GM21390 (cell line): ENCODE results near the gene PSAPL1.

Source experiments
- ATAC-seq: cut with Tn5 transposase; IDR thresholded peaks from one replicate; pipeline ENCODE4 v1.9.1; 2021; ENCODE audit not compliant: unreplicated experiment

Gene PSAPL1

DNA sequence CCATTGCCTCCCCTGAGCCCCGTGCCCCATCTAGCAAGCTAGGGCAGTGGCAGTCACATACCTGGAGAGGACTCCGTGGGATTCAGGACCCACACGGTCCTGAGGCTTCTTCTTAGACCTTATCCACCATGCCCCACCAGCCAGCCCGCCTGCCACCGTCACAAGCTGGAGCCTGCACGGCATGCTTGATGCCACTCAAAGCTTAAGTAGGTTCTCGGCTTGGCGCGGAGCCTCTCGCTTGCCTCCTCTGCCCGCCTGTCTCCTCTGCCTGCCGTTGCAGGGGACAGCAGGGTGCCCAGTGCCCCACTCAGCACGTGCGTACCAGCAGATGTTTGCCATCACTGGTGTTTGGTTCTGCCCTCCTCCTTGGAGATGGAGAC, 14.1 kb downstream of the PSAPL1 start:
- no peak for ATAC-seq

GRCh38 chr4:7419961-7420660, 14.6 kb downstream of the PSAPL1 start:
- ATAC-seq, result no peak

DNA sequence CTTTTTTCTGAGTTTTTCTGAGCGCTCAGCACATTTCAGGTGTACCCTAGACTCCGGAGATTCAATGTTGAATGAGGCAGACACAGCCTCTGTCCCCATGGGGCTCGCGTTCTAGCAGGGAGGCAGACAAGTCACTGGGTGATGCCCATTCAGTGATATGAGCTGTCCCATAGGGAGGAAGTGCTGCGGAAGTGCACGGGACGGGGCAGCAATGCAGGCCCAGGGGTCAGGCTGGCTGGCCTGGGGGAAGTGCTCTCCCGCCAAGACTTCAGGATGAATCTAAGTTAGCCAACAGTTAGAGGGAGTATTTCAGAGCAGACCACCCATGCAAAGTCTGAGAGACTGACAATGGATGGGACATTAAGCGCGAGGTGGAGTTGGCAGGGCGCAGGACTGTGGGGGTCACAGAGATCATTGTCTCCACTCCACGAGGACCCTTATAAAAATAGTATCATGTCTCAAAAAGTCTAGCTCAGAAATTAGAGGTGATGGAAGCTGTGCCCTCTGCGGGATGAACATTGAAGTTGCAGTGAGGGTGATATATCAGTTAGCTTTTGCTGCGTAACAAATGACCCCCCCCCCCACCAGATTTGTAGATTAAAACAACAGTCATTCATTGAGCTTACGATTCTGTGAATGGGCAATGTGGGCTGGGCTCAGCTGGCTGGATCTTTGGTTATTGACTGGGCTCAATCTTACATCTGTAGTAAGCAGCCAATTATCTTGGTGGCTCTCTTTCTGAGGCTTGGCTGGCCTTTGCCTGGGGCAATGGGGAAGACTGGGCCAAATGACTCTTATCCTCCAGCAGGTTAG, 16.4 kb downstream of the PSAPL1 start:
- no peak for ATAC-seq

- ATAC-seq, result no peak
Measured at GRCh38 chr4:7417639-7418038, 17.1 kb downstream of the PSAPL1 start.

- ATAC-seq, result no peak
Measured at GRCh38 chr4:7416745-7417432, 17.8 kb downstream of the PSAPL1 start.

DNA sequence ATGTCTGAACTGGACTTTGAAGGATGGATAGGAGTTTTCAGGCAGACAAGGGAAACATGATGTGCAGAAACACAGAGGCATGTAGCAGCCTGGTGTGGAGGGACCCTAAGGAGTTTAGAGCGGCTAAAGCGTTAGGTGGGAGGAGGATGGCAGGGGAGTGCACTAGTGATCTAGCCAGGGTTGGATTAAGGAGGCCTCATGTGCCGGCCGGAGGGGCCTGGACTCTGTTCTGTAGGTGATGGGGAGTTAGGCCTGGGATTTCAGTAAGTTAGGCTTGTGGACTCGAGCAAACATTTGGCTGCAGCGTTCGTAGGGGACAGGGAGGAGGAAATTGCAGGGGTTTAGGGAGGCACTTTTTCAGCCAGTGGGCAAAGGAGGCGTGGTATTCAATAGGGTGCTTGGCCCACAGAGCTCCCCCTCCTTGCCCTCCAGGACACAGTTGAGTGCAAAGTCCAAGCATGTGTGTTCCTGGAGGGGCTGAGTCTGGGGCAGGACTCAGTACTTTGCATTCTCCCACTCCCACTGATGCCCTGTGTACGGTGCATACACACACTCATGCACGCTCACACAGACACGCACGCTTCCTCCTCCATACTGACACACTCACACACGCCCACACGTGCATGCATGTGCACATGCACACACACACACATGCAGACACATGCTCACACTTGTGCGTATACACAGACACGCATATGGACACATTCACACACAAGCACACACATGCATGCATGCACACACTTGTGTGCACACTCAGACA, 18.6 kb downstream of the PSAPL1 start:
- ATAC-seq, result no peak

- no peak for ATAC-seq
Measured at GRCh38 chr4:7414736-7415510, 19.8 kb downstream of the PSAPL1 start.

DNA sequence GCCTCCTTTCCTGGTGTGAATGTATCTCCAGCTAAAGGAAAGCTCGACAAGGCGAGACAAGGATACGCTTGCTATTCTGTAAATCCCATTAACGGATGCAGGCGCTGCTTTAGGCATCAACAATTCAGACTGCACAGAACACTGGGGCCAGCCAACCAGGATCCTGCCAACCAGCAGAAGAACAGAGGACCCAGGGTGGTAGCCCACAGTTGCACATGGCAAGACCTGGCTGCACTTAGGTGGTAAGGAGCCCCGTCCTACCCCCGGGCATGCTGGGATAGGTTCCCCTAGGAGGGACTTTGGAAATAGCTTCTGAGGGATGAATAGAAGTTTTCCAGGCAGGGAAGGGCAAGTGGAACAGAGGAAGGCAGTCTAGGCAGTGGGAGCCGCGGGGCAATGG, 20.7 kb downstream of the PSAPL1 start:
- no peak for ATAC-seq

- no peak for ATAC-seq
Measured at GRCh38 chr4:7412554-7412912, 22.2 kb downstream of the PSAPL1 start.

GRCh38 chr4:7411896-7412553, 22.7 kb downstream of the PSAPL1 start:
- no peak for ATAC-seq

DNA sequence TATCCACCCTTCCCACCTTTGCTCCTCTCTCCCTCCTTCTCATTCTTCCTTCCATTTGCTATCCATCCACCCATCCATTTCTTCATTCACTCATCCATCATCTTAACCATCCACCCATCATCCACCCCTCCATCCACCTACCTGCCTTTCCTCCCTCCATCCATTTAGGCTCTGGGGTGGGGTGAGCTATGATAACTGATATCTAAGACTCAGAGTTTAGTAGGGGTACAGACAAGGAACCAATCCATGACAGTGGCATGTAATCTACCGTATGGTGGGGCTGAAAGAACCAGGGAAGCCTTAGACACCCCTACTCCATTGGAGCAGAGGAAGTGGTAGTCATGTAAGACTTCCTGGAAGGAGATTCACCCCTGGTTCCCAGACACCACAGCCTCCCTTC, 23.2 kb downstream of the PSAPL1 start:
- no peak for ATAC-seq

DNA sequence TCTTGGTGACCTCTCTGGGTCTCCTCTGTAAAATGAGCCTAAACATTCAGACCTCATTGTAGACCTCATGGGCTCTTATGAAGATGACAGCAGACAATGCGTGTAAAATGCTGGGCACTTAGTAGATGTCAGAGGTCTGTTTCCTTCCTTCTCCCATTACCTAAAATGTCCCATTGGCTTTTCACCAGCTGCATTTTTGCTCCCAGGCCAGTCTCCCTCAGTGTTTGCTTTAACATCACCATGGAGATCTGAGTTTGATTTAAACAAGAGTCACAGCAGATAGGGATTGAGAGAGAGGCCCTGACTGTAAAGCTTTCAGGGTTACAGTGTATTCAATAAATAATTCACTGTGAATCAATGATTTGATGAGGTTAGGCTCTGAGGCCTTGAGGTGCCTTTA, 24.3 kb downstream of the PSAPL1 start:
- ATAC-seq, result no peak

DNA sequence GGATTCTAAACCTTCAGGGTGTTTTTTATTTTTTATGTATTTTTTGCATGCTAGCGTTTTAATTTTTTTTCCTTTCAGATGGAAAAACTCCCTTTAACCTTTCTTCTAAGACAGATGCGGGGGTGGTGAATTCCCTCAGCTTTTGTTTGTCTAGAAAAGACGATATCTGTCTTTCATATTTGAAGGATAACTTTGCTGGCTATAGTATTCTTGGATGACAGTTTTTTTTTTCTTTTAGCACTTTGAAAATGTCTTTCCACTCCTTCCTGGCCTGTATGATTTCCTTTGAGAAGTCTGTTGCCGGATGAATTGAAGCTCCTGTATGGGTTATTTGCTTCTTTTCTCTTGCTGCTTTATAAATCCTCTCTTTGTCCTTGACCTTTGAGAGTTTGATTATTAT, 26.6 kb downstream of the PSAPL1 start:
- ATAC-seq, result no peak

GRCh38 chr4:7403001-7403400, 31.7 kb downstream of the PSAPL1 start:
- no peak for ATAC-seq

DNA sequence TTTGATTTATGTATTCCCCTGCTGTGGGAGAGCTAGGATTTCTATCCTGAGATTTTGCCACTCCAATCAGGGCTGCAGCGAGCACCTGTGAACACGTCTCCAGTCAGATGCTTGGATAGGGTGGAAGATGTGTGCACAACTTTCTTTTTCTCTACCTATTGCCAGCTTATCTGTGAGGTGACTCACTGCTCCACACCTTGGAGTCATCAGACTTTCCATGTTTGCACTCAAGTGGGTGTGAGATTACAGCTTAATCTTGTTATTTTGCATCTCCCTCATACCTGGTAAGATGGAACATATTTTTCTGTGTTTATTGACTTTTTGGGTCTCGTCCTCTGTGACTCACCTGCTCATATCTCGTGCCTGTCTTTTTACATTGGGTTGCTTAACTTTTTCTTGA, 32.2 kb downstream of the PSAPL1 start:
- ATAC-seq, result no peak

DNA sequence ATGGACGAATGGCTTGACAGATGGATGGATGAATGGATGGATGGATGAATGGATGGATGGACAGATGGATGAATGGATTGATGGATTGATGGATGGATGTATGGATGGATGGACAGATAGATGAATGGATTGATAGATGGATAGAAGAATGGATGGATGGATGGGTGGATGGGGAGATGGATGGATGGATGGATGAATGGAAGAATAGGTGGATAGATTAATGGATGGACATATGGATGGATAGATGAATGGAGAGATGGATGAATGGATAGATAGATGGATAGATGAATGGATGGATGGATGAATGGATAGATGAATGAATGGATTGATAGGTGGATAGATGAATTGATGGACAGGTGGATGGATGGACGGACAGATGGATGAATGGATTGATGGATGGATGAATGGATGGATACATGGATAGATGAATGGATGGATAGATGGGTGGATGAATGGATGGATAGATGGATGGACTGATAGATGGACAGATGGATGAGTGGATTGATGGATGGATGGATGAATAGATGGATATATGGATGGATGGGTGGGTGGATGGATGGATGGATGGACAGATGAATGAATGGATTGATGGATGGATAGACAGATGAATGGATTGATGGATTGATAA, 33.9 kb downstream of the PSAPL1 start:
- no peak for ATAC-seq

DNA sequence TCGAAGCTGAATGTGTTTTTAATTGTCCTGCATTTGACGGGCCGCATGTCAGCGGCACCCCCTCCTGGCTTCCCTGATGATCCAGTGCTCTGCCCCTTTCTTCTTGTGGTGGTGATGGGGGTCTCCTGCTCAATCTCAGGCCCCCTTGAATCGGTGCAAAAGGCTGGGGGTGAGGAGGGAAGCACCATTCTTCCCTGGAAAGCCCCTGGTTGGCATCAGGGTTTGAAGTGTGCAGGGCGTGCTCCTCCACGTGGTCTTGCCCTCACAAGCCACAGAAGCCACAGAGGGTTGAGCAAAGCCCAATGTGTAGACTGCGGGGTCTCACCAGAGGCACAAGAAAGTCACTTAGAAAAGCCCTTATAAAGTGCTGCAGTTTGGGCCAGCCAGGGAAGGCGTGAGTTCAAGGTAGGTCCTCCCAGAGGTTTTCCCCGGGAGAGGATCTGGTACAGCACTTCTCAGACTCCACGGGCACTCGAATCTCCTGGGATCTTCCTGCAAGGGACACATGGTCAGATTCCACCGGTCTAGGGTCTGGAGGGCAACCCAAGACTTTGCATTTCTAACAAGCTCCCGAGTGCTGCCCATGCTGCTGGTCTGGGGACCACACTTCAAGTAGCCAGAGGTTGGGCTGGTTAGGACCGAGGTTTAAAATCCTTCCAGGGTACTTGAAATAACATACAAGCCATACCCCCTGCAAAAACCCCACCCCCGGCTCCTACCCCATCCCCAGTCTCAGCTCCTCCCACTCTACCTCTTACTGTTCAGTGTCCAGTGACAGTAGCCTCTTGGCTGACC, 35.1 kb downstream of the PSAPL1 start:
- ATAC-seq, result no peak

GRCh38 chr4:7398788-7399439, 35.8 kb downstream of the PSAPL1 start:
- ATAC-seq, result no peak

DNA sequence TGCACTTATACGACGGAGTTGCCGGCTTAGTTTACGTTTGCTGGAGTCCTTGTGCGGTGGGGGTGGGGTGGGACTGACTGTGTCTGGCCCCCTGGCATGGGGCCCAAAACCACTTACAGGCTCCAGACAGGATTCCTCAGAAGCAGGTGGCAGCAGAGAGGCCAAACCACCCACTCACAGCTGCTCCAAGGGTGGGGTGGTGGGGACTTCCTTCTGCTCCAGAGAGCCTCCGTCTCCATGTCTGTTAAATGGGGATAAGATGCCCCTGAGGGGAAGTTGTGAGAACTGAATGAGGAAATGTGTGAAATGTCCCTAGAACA, 36.7 kb downstream of the PSAPL1 start:
- no peak for ATAC-seq
